SK-N-SH (cell line): ENCODE data around the gene LRP5. TPM values are rescaled to one million over a fixed set of nuclear protein-coding genes. Genes with fewer than 3 reads are reported as not detected.

Experiments used
- CTCF ChIA-PET: fragments of 300-600, 350-600 bp; formaldehyde crosslinking; extraction: SDS; loops from one replicate; lab custom pipeline; 2021; lab: Yijun Ruan, JAX
- POLR2A ChIA-PET: fragments of 350-600 bp; sonication (Branson Sonifier 250); formaldehyde crosslinking; extraction: SDS; loops from one replicate; lab custom pipeline; 2020; ENCODE audit warnings: antibody characterized with exemption, inconsistent platforms; lab: Yijun Ruan, JAX
- DNase-seq: peaks from one replicate; pipeline ENCODE4 v3.0.0; 2012
- H2AFZ ChIP-seq: fragments of 200-600 bp; sonication (generic); 2 replicates; pipeline ENCODE4 v1.8.1; 2016; ENCODE audit warnings: antibody characterized with exemption, mild to moderate bottlenecking, low read depth
- H3F3A ChIP-seq: fragments of 200-600 bp; sonication (generic); replicated peaks from 2 replicates; pipeline ENCODE3; 2016; ENCODE audit warnings: antibody characterized with exemption, mild to moderate bottlenecking; ENCODE audit not compliant: insufficient read depth
- H3K27ac ChIP-seq, 2 experiments: fragments of 200-500 bp in 1 of 2; fragments of 200-600 bp in 1 of 2; sonication (Bioruptor generic) in 1 of 2; sonication (generic), shearing (Covaris generic) in 1 of 2; 2 replicates each; pipeline versions ENCODE4 v1.5.1 to v1.6.1; 2014 to 2016; ENCODE audit warnings: low read depth in 2 of 2, inconsistent platforms in 1 of 2, low read length in 1 of 2, mild to moderate bottlenecking in 1 of 2, mixed read lengths in 1 of 2
- H3K27me3 ChIP-seq: fragments of 200-600 bp; sonication (generic), shearing (Covaris generic); 2 replicates; pipeline ENCODE4 v1.6.1; 2016; ENCODE audit warnings: mixed run types; ENCODE audit not compliant: insufficient read depth
- H3K36me3 ChIP-seq, 2 experiments: fragments of 200-500 bp in 1 of 2; fragments of 200-600 bp in 1 of 2; sonication (Bioruptor generic) in 1 of 2; sonication (generic) in 1 of 2; replicated peaks in 1 of 2; 2 replicates each; pipeline versions ENCODE3 to v1.5.1; 2014 to 2016; ENCODE audit warnings: low read length in 1 of 2, mild to moderate bottlenecking in 1 of 2; ENCODE audit not compliant: insufficient read depth in 2 of 2, control insufficient read depth in 1 of 2
- H3K4me1 ChIP-seq, 2 experiments: fragments of 200-500 bp in 1 of 2; fragments of 200-600 bp in 1 of 2; sonication (Bioruptor generic) in 1 of 2; sonication (generic), shearing (Covaris generic) in 1 of 2; 2 replicates each; pipeline versions ENCODE4 v1.5.1 to v1.6.1; 2014 to 2016; ENCODE audit warnings: low read depth in 1 of 2, low read length in 1 of 2, mixed run types in 1 of 2; ENCODE audit not compliant: insufficient read depth in 2 of 2, control insufficient read depth in 1 of 2
- H3K4me2 ChIP-seq: fragments of 200-600 bp; sonication (generic), shearing (Covaris generic); 2 replicates; pipeline ENCODE4 v1.6.1; 2017; ENCODE audit warnings: mixed run types
- H3K4me3 ChIP-seq, 2 experiments: fragments of 200-500 bp in 1 of 2; fragments of 200-600 bp in 1 of 2; sonication (Bioruptor generic) in 1 of 2; sonication (generic), shearing (Covaris generic) in 1 of 2; 2 replicates each; pipeline versions ENCODE4 v1.5.1 to v1.8.1; 2014 to 2016; ENCODE audit warnings: low read depth in 2 of 2, inconsistent platforms in 1 of 2, low read length in 1 of 2, mild to moderate bottlenecking in 1 of 2, mixed read lengths in 1 of 2, moderate library complexity in 1 of 2
- H3K79me2 ChIP-seq: fragments of 200-600 bp; sonication (generic); 2 replicates; pipeline ENCODE4 v1.8.1; 2017; ENCODE audit warnings: mild to moderate bottlenecking; ENCODE audit not compliant: insufficient read depth
- H3K9ac ChIP-seq: fragments of 200-600 bp; sonication (generic); 2 replicates; pipeline ENCODE4 v1.6.1; 2017; ENCODE audit warnings: mixed run types
- H3K9me2 ChIP-seq: fragments of 200-600 bp; sonication (generic); 2 replicates; pipeline ENCODE4 v1.6.1; 2017; ENCODE audit warnings: mixed run types
- H3K9me3 ChIP-seq: fragments of 200-600 bp; sonication (generic); 2 replicates; pipeline ENCODE4 v1.6.1; 2017; ENCODE audit warnings: mixed run types, mild to moderate bottlenecking, moderate library complexity
- H4K20me1 ChIP-seq: fragments of 200-600 bp; sonication (generic); 2 replicates; pipeline ENCODE4 v1.6.1; 2017; ENCODE audit warnings: mild to moderate bottlenecking, mixed run types; ENCODE audit not compliant: insufficient read depth
- CHD2 ChIP-seq: fragments of 150-350 bp; IDR thresholded peaks from 2 replicates; pipeline ENCODE4 v1.6.1; 2018; ENCODE audit warnings: low read length; ENCODE audit not compliant: partially characterized antibody
- EP300 ChIP-seq, 2 experiments: IDR thresholded peaks; 2 replicates each; pipeline versions ENCODE4 v1.4.0 to v1.6.1; 2012; ENCODE audit warnings: borderline replicate concordance in 1 of 2, low read depth in 1 of 2, low read length in 1 of 2
- FOSL2 ChIP-seq: IDR thresholded peaks from 2 replicates; pipeline ENCODE4 v1.4.0; 2012; ENCODE audit warnings: low read depth, mild to moderate bottlenecking, moderate library complexity, borderline replicate concordance
- FOXJ3 ChIP-seq: sonication (generic); formaldehyde crosslinking; IDR thresholded peaks from 2 replicates; pipeline ENCODE4 v1.5.1; 2020; ENCODE audit warnings: mild to moderate bottlenecking, missing genetic modification reagents
- FOXM1 ChIP-seq: IDR thresholded peaks from 2 replicates; pipeline ENCODE4 v1.4.0; 2012; ENCODE audit warnings: low read depth, mild to moderate bottlenecking
- GATA2 ChIP-seq: sonication (generic); formaldehyde crosslinking; IDR thresholded peaks from 2 replicates; pipeline ENCODE4 v1.5.0; 2020; ENCODE audit warnings: mild to moderate bottlenecking, missing genetic modification reagents
- IRF3 ChIP-seq: fragments of 150-350 bp; IDR thresholded peaks from 2 replicates; pipeline ENCODE4 v1.6.1; 2016; ENCODE audit warnings: mild to moderate bottlenecking, low read depth, low read length
- MAX ChIP-seq: IDR thresholded peaks from 2 replicates; pipeline ENCODE4 v1.4.0; 2012; ENCODE audit warnings: low read depth
- MXI1 ChIP-seq: IDR thresholded peaks from 2 replicates; pipeline ENCODE4 v1.6.1; 2012; ENCODE audit warnings: mild to moderate bottlenecking, low read depth, low read length, improper control_type of control experiment
- NFIC ChIP-seq: IDR thresholded peaks from 2 replicates; pipeline ENCODE4 v1.4.0; 2012; ENCODE audit warnings: borderline replicate concordance
- NRF1 ChIP-seq: IDR thresholded peaks from 2 replicates; pipeline ENCODE4 v1.6.1; 2012; ENCODE audit warnings: low read depth, mild to moderate bottlenecking, low read length
- POLR2AphosphoS5 ChIP-seq: IDR thresholded peaks from 2 replicates; pipeline ENCODE4 v1.6.1; 2012; ENCODE audit warnings: low read depth, low read length
- RCOR1 ChIP-seq: fragments of 150-350 bp; IDR thresholded peaks from 2 replicates; pipeline ENCODE4 v1.6.1; 2017; ENCODE audit warnings: antibody characterized with exemption, low read length
- TAF1 ChIP-seq: IDR thresholded peaks from 2 replicates; pipeline ENCODE4 v1.6.1; 2012; ENCODE audit warnings: low read depth, mild to moderate bottlenecking, low read length, moderate library complexity, borderline replicate concordance
- TCF12 ChIP-seq: IDR thresholded peaks from 2 replicates; pipeline ENCODE4 v1.4.0; 2012
- TEAD4 ChIP-seq: IDR thresholded peaks from 2 replicates; pipeline ENCODE4 v1.4.0; 2012; ENCODE audit warnings: mild to moderate bottlenecking, borderline replicate concordance; ENCODE audit not compliant: insufficient read depth
- USF1 ChIP-seq: IDR thresholded peaks from 2 replicates; pipeline ENCODE4 v1.4.0; 2012; ENCODE audit warnings: low read depth, borderline replicate concordance
- WGBS: methylation state at CpG from one replicate; pipeline ENCODE4 v1.1.6; 2017; ENCODE audit warnings: low lambda C conversion rate; 5-methylcytosine and 5-hydroxymethylcytosine counted together
- polyA plus RNA-seq, 3 experiments: library from polyadenylated mRNA; depleted of rRNA; stranded (reverse); fragments of >200 nt; gene quantifications; 2 replicates each; pipeline ENCODE4 v1.2.3, GENCODE V29; 2012
- TF ChIP-seq, protein P1 (sequence below): IDR thresholded peaks from 2 replicates; pipeline ENCODE4 v1.4.0; 2012; ENCODE audit warnings: low read depth, borderline replicate concordance
- TF ChIP-seq, protein P2 (sequence below): fragments of 200-600 bp; sonication (generic); IDR thresholded peaks from 2 replicates; pipeline ENCODE4 v1.6.1; 2017; ENCODE audit warnings: antibody characterized with exemption, mild to moderate bottlenecking, moderate library complexity

Gene LRP5
- polyA plus RNA-seq, 1 of the 3 experiments (the other 2 are of a cell fraction), result 15.0 TPM

DNA sequence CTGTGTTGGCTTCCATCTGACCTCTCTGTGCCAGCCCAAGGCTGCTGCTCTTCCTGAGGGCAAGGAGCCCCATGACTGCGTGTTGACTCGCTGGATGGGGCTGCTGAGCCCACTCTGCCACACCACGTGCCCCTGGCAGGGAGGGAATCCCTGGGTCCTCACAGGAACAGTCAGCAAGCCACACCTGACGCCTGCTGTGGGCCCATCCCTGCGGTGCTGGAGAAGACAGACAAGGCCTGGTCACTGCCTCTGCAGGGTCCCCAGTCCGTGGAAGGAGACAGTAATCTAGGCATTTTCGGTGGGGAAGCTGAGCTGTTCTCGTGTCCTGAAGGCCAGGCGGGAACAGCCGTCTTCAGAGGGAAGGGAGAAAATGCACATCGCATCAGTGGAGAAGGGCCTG, 137.6 kb downstream of the LRP5 start (continued):
- TF ChIP-seq IRF3 (no peak), NFIC (no peak), RCOR1 (no peak), FOXM1 (no peak), TEAD4 (no peak), CHD2 (no peak)

DNA sequence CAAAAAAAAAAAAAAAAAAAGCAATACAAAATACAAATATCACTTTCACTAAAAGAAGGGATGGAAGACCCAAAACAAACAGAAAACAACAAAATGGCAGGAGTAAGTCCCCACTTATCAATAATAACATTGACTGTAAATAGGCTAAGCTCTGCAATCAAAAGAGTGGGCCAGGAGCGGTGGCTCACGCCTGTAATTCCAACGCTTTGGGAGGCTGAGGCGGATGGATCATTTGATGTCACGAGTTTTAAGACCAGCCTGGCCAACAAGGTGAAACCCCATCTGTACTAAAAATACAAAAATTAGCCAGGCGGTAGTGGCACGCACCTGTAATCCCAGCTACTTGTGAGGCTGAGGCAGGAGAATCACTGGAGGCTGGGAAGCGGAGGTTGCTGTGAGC, 138.3 kb downstream of the LRP5 start:
- H2AFZ ChIP-seq, result no peak overlapping the region
- H3K4me2 ChIP-seq, result no peak overlapping the region
- H3K4me3 ChIP-seq, result no peak overlapping the region
- ChIA-PET CTCF (interaction anchor here (1.0 to 5.8 kb wide), 3 partner anchors 9 to 193 kb away, joined by 3 to 34 read pairs (median 3); no protein-coding TSS in a partner anchor), POLR2A (no interaction called here)
- H3F3A ChIP-seq, result no peaks in the 10 kb centered on the region
- H3K9me2 ChIP-seq, result no peaks in the 10 kb centered on the region
- no peak for DNase-seq
- no peaks in the 10 kb centered on the region for H3K27me3 ChIP-seq
- no peaks in the 10 kb centered on the region for H4K20me1 ChIP-seq
- TF ChIP-seq NRF1, result no peak
- no peak for TF ChIP-seq TAF1
- TF ChIP-seq EP300 (IDR thresholded peaks at IDR 0.05; ENCODE audit: borderline replicate concordance in 1 of 2, low read depth in 1 of 2, low read length in 1 of 2), result no peak
- no peak for TF ChIP-seq GATA2 (CRISPR knock-in tag)
- TF ChIP-seq, protein P1, sequence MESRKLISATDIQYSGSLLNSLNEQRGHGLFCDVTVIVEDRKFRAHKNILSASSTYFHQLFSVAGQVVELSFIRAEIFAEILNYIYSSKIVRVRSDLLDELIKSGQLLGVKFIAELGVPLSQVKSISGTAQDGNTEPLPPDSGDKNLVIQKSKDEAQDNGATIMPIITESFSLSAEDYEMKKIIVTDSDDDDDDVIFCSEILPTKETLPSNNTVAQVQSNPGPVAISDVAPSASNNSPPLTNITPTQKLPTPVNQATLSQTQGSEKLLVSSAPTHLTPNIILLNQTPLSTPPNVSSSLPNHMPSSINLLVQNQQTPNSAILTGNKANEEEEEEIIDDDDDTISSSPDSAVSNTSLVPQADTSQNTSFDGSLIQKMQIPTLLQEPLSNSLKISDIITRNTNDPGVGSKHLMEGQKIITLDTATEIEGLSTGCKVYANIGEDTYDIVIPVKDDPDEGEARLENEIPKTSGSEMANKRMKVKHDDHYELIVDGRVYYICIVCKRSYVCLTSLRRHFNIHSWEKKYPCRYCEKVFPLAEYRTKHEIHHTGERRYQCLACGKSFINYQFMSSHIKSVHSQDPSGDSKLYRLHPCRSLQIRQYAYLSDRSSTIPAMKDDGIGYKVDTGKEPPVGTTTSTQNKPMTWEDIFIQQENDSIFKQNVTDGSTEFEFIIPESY, result no peak
- TF ChIP-seq MXI1, result no peak
- TF ChIP-seq POLR2AphosphoS5, result no peak
- no peak for TF ChIP-seq MAX
- TF ChIP-seq, protein P2, sequence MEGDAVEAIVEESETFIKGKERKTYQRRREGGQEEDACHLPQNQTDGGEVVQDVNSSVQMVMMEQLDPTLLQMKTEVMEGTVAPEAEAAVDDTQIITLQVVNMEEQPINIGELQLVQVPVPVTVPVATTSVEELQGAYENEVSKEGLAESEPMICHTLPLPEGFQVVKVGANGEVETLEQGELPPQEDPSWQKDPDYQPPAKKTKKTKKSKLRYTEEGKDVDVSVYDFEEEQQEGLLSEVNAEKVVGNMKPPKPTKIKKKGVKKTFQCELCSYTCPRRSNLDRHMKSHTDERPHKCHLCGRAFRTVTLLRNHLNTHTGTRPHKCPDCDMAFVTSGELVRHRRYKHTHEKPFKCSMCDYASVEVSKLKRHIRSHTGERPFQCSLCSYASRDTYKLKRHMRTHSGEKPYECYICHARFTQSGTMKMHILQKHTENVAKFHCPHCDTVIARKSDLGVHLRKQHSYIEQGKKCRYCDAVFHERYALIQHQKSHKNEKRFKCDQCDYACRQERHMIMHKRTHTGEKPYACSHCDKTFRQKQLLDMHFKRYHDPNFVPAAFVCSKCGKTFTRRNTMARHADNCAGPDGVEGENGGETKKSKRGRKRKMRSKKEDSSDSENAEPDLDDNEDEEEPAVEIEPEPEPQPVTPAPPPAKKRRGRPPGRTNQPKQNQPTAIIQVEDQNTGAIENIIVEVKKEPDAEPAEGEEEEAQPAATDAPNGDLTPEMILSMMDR, result no peak
- TF ChIP-seq FOSL2, result no peak
- no peak for TF ChIP-seq FOXJ3
- TF ChIP-seq TCF12, result no peak
- TF ChIP-seq USF1, result no peak
- TF ChIP-seq RCOR1, result no peak
- no peak for TF ChIP-seq FOXM1
- no peak overlapping the region for H3K9ac ChIP-seq
- H3K79me2 ChIP-seq, result no peaks in the 10 kb centered on the region
- H3K4me1 ChIP-seq, result no peaks in the 10 kb centered on the region
- 97% methylated on average over 8 of the region's 8 CpGs for WGBS
- H3K36me3 ChIP-seq, result peaks cover 0 to 3% of the 10 kb centered on the region in 2 experiments
- H3K27ac ChIP-seq, result no peak overlapping the region
- H3K9me3 ChIP-seq, result no peaks in the 10 kb centered on the region
